C4-2B (cell line): ENCODE results near the gene DEF6.

ENCODE experiments used
- ZFX ChIP-seq: fragments of 450-650 bp; IDR thresholded peaks from 2 replicates; pipeline ENCODE4 v1.6.1; 2017
- TF ChIP-seq, protein P1 (sequence below): fragments of 450-650 bp; conservative IDR thresholded peaks from 2 replicates; pipeline ENCODE4 v1.5.1; 2017; ENCODE audit warnings: mild to moderate bottlenecking

- TF ChIP-seq, protein P1, sequence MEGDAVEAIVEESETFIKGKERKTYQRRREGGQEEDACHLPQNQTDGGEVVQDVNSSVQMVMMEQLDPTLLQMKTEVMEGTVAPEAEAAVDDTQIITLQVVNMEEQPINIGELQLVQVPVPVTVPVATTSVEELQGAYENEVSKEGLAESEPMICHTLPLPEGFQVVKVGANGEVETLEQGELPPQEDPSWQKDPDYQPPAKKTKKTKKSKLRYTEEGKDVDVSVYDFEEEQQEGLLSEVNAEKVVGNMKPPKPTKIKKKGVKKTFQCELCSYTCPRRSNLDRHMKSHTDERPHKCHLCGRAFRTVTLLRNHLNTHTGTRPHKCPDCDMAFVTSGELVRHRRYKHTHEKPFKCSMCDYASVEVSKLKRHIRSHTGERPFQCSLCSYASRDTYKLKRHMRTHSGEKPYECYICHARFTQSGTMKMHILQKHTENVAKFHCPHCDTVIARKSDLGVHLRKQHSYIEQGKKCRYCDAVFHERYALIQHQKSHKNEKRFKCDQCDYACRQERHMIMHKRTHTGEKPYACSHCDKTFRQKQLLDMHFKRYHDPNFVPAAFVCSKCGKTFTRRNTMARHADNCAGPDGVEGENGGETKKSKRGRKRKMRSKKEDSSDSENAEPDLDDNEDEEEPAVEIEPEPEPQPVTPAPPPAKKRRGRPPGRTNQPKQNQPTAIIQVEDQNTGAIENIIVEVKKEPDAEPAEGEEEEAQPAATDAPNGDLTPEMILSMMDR = no peak
- TF ChIP-seq ZFX = no peak
Measured at GRCh38 chr6:35351422-35351821, 53.8 kb downstream of the DEF6 start.
